PFSK-1 (cell line): ENCODE data around the gene AKAP1.

Experiments
- FOXP2 ChIP-seq: optimal IDR thresholded peaks from 2 replicates; pipeline ENCODE3; 2011; ENCODE audit warnings: borderline replicate concordance, control low read depth, inconsistent platforms; ENCODE audit not compliant: insufficient read depth; ENCODE audit errors: extremely low read length, extremely low read depth
- POLR2AphosphoS5 ChIP-seq: IDR thresholded peaks from 2 replicates; pipeline ENCODE4 v1.6.1; 2012; ENCODE audit warnings: low read depth, mild to moderate bottlenecking, control low read depth, low read length, moderate library complexity
- REST ChIP-seq, 2 experiments: IDR thresholded peaks; 2 replicates each; pipeline versions ENCODE4 v1.6.1 to v1.8.0; 2011 to 2012; ENCODE audit warnings: low read depth in 2 of 2, low read length in 2 of 2, control low read depth in 1 of 2, inconsistent platforms in 1 of 2, mild to moderate bottlenecking in 1 of 2, moderate library complexity in 1 of 2; ENCODE audit not compliant: insufficient read depth in 1 of 2
- SIN3A ChIP-seq: IDR thresholded peaks from 2 replicates; pipeline ENCODE4 v1.6.1; 2012; ENCODE audit warnings: mild to moderate bottlenecking, low read length, moderate library complexity, borderline replicate concordance; ENCODE audit not compliant: insufficient read depth
- TAF1 ChIP-seq: IDR thresholded peaks from 2 replicates; pipeline ENCODE4 v1.6.1; 2012; ENCODE audit warnings: low read length, control low read depth, borderline replicate concordance; ENCODE audit not compliant: insufficient read depth

The AKAP1 gene

GRCh38 chr17:57088298-57088697 is 3.3 kb downstream of the AKAP1 start:
- no peak for TF ChIP-seq TAF1
- TF ChIP-seq REST (IDR thresholded peaks at IDR 0.05; ENCODE audit: insufficient read depth in 1 of 2, low read depth in 2 of 2, low read length in 2 of 2) = no peak
- no peak for TF ChIP-seq SIN3A
- no peak for TF ChIP-seq POLR2AphosphoS5

- TF ChIP-seq REST (IDR thresholded peaks at IDR 0.05; ENCODE audit: insufficient read depth in 1 of 2, low read depth in 2 of 2, low read length in 2 of 2) (peak in 1 of 2 experiments; percentile 77; a peak in 2 of 4 replicates), FOXP2 (no peak), POLR2AphosphoS5 (no peak), SIN3A (no peak)
Observed at GRCh38 chr17:57089391-57089790, 4.3 kb downstream of the AKAP1 start.

- TF ChIP-seq TAF1 (no peak), SIN3A (no peak), REST (IDR thresholded peaks at IDR 0.05; ENCODE audit: insufficient read depth in 1 of 2, low read depth in 2 of 2, low read length in 2 of 2) (no peak), FOXP2 (no peak), POLR2AphosphoS5 (no peak)
Observed at GRCh38 chr17:57090560-57091185, 5.6 kb downstream of the AKAP1 start.

GRCh38 chr17:57091186-57091618 is 6.2 kb downstream of the AKAP1 start:
- TF ChIP-seq FOXP2 (no peak), TAF1 (no peak), POLR2AphosphoS5 (no peak), SIN3A (no peak), REST (IDR thresholded peaks at IDR 0.05; ENCODE audit: insufficient read depth in 1 of 2, low read depth in 2 of 2, low read length in 2 of 2) (no peak)

GRCh38 chr17:57092171-57092570 is 7.1 kb downstream of the AKAP1 start:
- TF ChIP-seq POLR2AphosphoS5 = no peak
- TF ChIP-seq TAF1 = no peak
- no peak for TF ChIP-seq FOXP2
- no peak for TF ChIP-seq REST (IDR thresholded peaks at IDR 0.05; ENCODE audit: insufficient read depth in 1 of 2, low read depth in 2 of 2, low read length in 2 of 2)
- no peak for TF ChIP-seq SIN3A
